Endothelial cell of umbilical vein (primary cell): ENCODE measurements around the gene JPH3. TPM values are rescaled to one million over a fixed set of nuclear protein-coding genes. Genes with fewer than 3 reads are reported as not detected.

Source experiments
- BruUV-seq: library from RNA; stranded (reverse); fragments of 400-500 nt; replicated peaks from 2 replicates; lab custom pipeline; 2021; lab: Mats Ljungman, UMichigan
- CTCF ChIA-PET: fragments of 300-600, 350-600 bp; sonication (Branson Sonifier 250); formaldehyde crosslinking; loops from one replicate; lab custom pipeline; 2021; ENCODE audit warnings: antibody characterized with exemption, inconsistent platforms; lab: Charles Lee
- POLR2A ChIA-PET: fragments of 300-600, 350-600 bp; sonication (Branson Sonifier 250); formaldehyde crosslinking; loops from one replicate; lab custom pipeline; 2021; ENCODE audit warnings: antibody characterized with exemption, inconsistent platforms; lab: Charles Lee
- DNase-seq: peaks from one replicate; pipeline ENCODE4 v3.0.0-alpha.2; 2011; ENCODE audit warnings: low read depth, low spot score
- FAIRE-seq: peaks from 2 replicates; lab custom pipeline; 2011; peaks lifted over from hg19 to GRCh38; lab: Jason Lieb, UNC
- H2AFZ ChIP-seq: 2 replicates; pipeline ENCODE4 v1.6.0; 2012; ENCODE audit warnings: low read depth, low read length, control low read depth, inconsistent platforms
- H3K27ac ChIP-seq: 2 replicates; pipeline ENCODE4 v1.5.1; 2011; ENCODE audit warnings: low read depth, mild to moderate bottlenecking, control low read depth, low read length, moderate library complexity; ENCODE audit not compliant: insufficient read depth
- H3K27me3 ChIP-seq, 2 experiments: 2 replicates each; pipeline versions ENCODE4 v1.6.0 to v1.6.1; 2011; ENCODE audit warnings: low read length in 2 of 2, mixed read lengths in 1 of 2; ENCODE audit not compliant: control insufficient read depth in 2 of 2, insufficient read depth in 2 of 2
- H3K36me3 ChIP-seq, 2 experiments: 2 replicates in 1 of 2; 3 replicates in 1 of 2; pipeline ENCODE4 v1.5.1; 2011; ENCODE audit warnings: low read length in 2 of 2, mild to moderate bottlenecking in 1 of 2, moderate library complexity in 1 of 2; ENCODE audit not compliant: control insufficient read depth in 2 of 2, insufficient read depth in 2 of 2; ENCODE audit errors: extremely low read depth in 1 of 2
- H3K4me1 ChIP-seq: 3 replicates; pipeline ENCODE4 v1.5.1; 2011; ENCODE audit warnings: mild to moderate bottlenecking, low read length; ENCODE audit not compliant: control insufficient read depth, insufficient read depth; ENCODE audit errors: extremely low read depth
- H3K4me2 ChIP-seq: 2 replicates; pipeline ENCODE4 v1.6.1; 2011; ENCODE audit warnings: low read length, control low read depth, mixed read lengths; ENCODE audit not compliant: insufficient read depth
- H3K4me3 ChIP-seq, 3 experiments: fragments of 200-600 bp in 1 of 3; sonication (generic), shearing (Covaris generic) in 1 of 3; replicated peaks in 1 of 3; 2 replicates each; pipeline ENCODE4 v1.5.1; 2011 to 2016; ENCODE audit warnings: control low read depth in 3 of 3, low read length in 3 of 3, mild to moderate bottlenecking in 2 of 3, inconsistent platforms in 1 of 3, low read depth in 1 of 3, moderate library complexity in 1 of 3; ENCODE audit not compliant: insufficient read depth in 1 of 3
- H3K79me2 ChIP-seq: 2 replicates; pipeline ENCODE4 v1.6.0; 2012; ENCODE audit warnings: low read length, inconsistent platforms; ENCODE audit not compliant: control insufficient read depth, insufficient read depth
- H3K9ac ChIP-seq: replicated peaks from 2 replicates; pipeline ENCODE3; 2011; ENCODE audit warnings: low read length, control low read depth; ENCODE audit not compliant: insufficient read depth; ENCODE audit errors: extremely low read depth
- H3K9me1 ChIP-seq: replicated peaks from 3 replicates; pipeline ENCODE4 v1.6.0; 2011; ENCODE audit warnings: mild to moderate bottlenecking, low read length; ENCODE audit not compliant: control insufficient read depth, insufficient read depth; ENCODE audit errors: extremely low read depth
- H3K9me3 ChIP-seq: replicated peaks from 2 replicates; pipeline ENCODE4 v1.5.1; 2012; ENCODE audit warnings: low read length, inconsistent platforms; ENCODE audit not compliant: control insufficient read depth, insufficient read depth
- H4K20me1 ChIP-seq: replicated peaks from 2 replicates; pipeline ENCODE3; 2011; ENCODE audit warnings: mild to moderate bottlenecking, low read length; ENCODE audit not compliant: control insufficient read depth, insufficient read depth; ENCODE audit errors: extremely low read depth
- CTCF ChIP-seq, 2 donors: IDR thresholded peaks; 1 replicate in 1 of 2; 2 replicates in 1 of 2; pipeline ENCODE4 v1.5.1; 2011; ENCODE audit warnings: low read length in 2 of 2, mild to moderate bottlenecking in 2 of 2, moderate library complexity in 2 of 2, control low read depth in 1 of 2, inconsistent platforms in 1 of 2, low read depth in 1 of 2; ENCODE audit not compliant: insufficient read depth in 1 of 2; ENCODE audit errors: extremely low read depth in 1 of 2
- GATA2 ChIP-seq: IDR thresholded peaks from 2 replicates; pipeline ENCODE4 v1.7.0; 2011; ENCODE audit warnings: low read depth, mild to moderate bottlenecking, moderate library complexity, mixed read lengths, low read length; ENCODE audit not compliant: insufficient read length, insufficient read depth
- POLR2A ChIP-seq: IDR thresholded peaks from 2 replicates; pipeline ENCODE4 v1.6.1; 2012; ENCODE audit warnings: low read depth, mild to moderate bottlenecking, control low read depth, low read length
- dilution Hi-C: fragments of 300-500 bp; cut with MboI; formaldehyde crosslinking; loops from one replicate; pipeline ENCODE4 v1.15.0; 2019; ENCODE audit warnings: low sequenced_read_pairs; ENCODE audit not compliant: extremely low pct_ligation_motif_present
- intact Hi-C: fragments of 100-400 bp; cut with micrococcal nuclease; formaldehyde crosslinking; loops from one replicate; pipeline ENCODE4 v1.10.0; 2022
- polyA plus RNA-seq, 4 experiments: library from polyadenylated mRNA; depleted of rRNA in 3 of 4; stranded (reverse) in 3 of 4; unstranded in 1 of 4; fragments of >200 nt; gene quantifications; 2 replicates each; pipeline versions ENCODE4 v1.2.1 to v1.2.3, GENCODE V29; 2011 to 2012; ENCODE audit warnings: missing spikeins in 1 of 4
- total RNA-seq: library from RNA; stranded (reverse); gene quantifications from 2 replicates; pipeline ENCODE4 v1.2.3, GENCODE V29; 2021

The JPH3 gene
- total and polyA plus RNA-seq, 2 donors (not counting 3 experiments of a cell fraction or from before 2014, with no cell fraction given): 0.22 to 0.30 TPM

- Histone ChIP-seq H3K36me3 (no peaks in the 10 kb centered on the region), H3K27ac (no peak overlapping the region), H3K9me1 (no peaks in the 10 kb centered on the region), H3K9me3 (no peaks in the 10 kb centered on the region), H3K9ac (no peak overlapping the region), H3K4me3 (no peak overlapping the region), H3K4me1 (peaks cover 3% of the 10 kb centered on the region), H3K27me3 (no peaks in the 10 kb centered on the region), H4K20me1 (no peaks in the 10 kb centered on the region), H3K79me2 (no peaks in the 10 kb centered on the region), H3K4me2 (no peak overlapping the region), H2AFZ (no peak overlapping the region)
- DNase-seq (no peak), FAIRE-seq (no peak)
- ChIA-PET CTCF (interaction anchor here (1.0 to 3.5 kb wide), 3 partner anchors 25 to 92 kb away, joined by 3 to 11 read pairs (median 5); no protein-coding TSS in a partner anchor), POLR2A (no interaction called here)
- no TSS peak for BruUV-seq
- dilution Hi-C loops: no loop called here
- TF ChIP-seq CTCF (IDR thresholded peaks at IDR 0.05; ENCODE audit: extremely low read depth in 1 of 2, insufficient read depth in 1 of 2, low read depth in 1 of 2, low read length in 2 of 2) (no peak), GATA2 (no peak)
- intact Hi-C loops: no loop called here
Observed at GRCh38 chr16:87677830-87678229, 75.5 kb downstream of the JPH3 start.

- no peaks in the 10 kb centered on the region for H3K27me3 ChIP-seq
Observed at GRCh38 chr16:87678618-87679017, 76.3 kb downstream of the JPH3 start.

More at GRCh38 chr16:87678618-87679017, 76.3 kb downstream of the JPH3 start:
- Histone ChIP-seq H3K4me1 (peaks cover 3% of the 10 kb centered on the region), H3K36me3 (no peaks in the 10 kb centered on the region), H4K20me1 (no peaks in the 10 kb centered on the region), H3K9ac (no peak overlapping the region), H3K4me3 (no peak overlapping the region), H3K4me2 (no peak overlapping the region), H2AFZ (no peak overlapping the region), H3K27ac (no peak overlapping the region), H3K9me3 (no peaks in the 10 kb centered on the region), H3K9me1 (no peaks in the 10 kb centered on the region), H3K79me2 (no peaks in the 10 kb centered on the region)
- ChIA-PET CTCF (interaction anchor here (1.1 to 3.5 kb wide), 3 partner anchors 24 to 91 kb away, joined by 3 to 11 read pairs (median 5); no protein-coding TSS in a partner anchor), POLR2A (no interaction called here)
- peak; percentile 19 for DNase-seq
- BruUV-seq: no TSS peak
- dilution Hi-C loops: no loop called here
- intact Hi-C loops: no loop called here
- FAIRE-seq: no peak
- TF ChIP-seq POLR2A: no peak
- peak in 1 of 2 donors; percentile 38 for TF ChIP-seq CTCF (IDR thresholded peaks at IDR 0.05; ENCODE audit: extremely low read depth in 1 of 2, insufficient read depth in 1 of 2, low read depth in 1 of 2, low read length in 2 of 2)
